GM12878 (cell line): ENCODE data around the gene ZFP91. TPM values are rescaled to one million over a fixed set of nuclear protein-coding genes. Genes with fewer than 3 reads are reported as not detected.

Experiments used
- BCL11A ChIP-seq: IDR thresholded peaks from 2 replicates; pipeline ENCODE4 v1.6.1; 2011; ENCODE audit warnings: low read depth, low read length
- CBFB ChIP-seq: IDR thresholded peaks from 2 replicates; pipeline ENCODE4 v1.6.1; 2016; ENCODE audit warnings: antibody characterized with exemption, low read depth
- CHD1 ChIP-seq: IDR thresholded peaks from 2 replicates; pipeline ENCODE4 v1.6.1; 2012; ENCODE audit warnings: low read depth, low read length, improper control_type of control experiment
- CHD4 ChIP-seq: fragments of 200-600 bp; sonication (generic); IDR thresholded peaks from 2 replicates; pipeline ENCODE4 v1.6.1; 2016; ENCODE audit warnings: mild to moderate bottlenecking
- CREB1 ChIP-seq: IDR thresholded peaks from 2 replicates; pipeline ENCODE4 v1.6.1; 2012; ENCODE audit warnings: low read depth, mild to moderate bottlenecking, inconsistent platforms
- CREM ChIP-seq: IDR thresholded peaks from 2 replicates; pipeline ENCODE4 v1.6.1; 2014; ENCODE audit warnings: antibody characterized with exemption, low read depth
- E2F8 ChIP-seq: fragments of 450-650 bp; IDR thresholded peaks from 2 replicates; pipeline ENCODE4 v1.6.1; 2018; ENCODE audit warnings: mild to moderate bottlenecking, low read depth, moderate library complexity; ENCODE audit not compliant: partially characterized antibody
- E4F1 ChIP-seq: fragments of 450-650 bp; IDR thresholded peaks from 2 replicates; pipeline ENCODE4 v1.6.1; 2018; ENCODE audit warnings: borderline replicate concordance, mild to moderate bottlenecking; ENCODE audit not compliant: partially characterized antibody
- ESRRA ChIP-seq: IDR thresholded peaks from 2 replicates; pipeline ENCODE4 v1.6.1; 2012; ENCODE audit warnings: mild to moderate bottlenecking, low read length, improper control_type of control experiment
- FOS ChIP-seq: IDR thresholded peaks from 3 replicates; pipeline ENCODE4 v1.6.1; 2011; ENCODE audit warnings: borderline replicate concordance; ENCODE audit not compliant: insufficient read length; ENCODE audit errors: extremely low read depth
- FOXK2 ChIP-seq: fragments of 450-650 bp; IDR thresholded peaks from 2 replicates; pipeline ENCODE4 v1.6.1; 2017; ENCODE audit warnings: mild to moderate bottlenecking, moderate library complexity
- HDGF ChIP-seq: fragments of 450-650 bp; IDR thresholded peaks from 2 replicates; pipeline ENCODE4 v1.6.1; 2016; ENCODE audit warnings: antibody characterized with exemption
- IKZF1 ChIP-seq: fragments of 450-650 bp; conservative IDR thresholded peaks from 2 replicates; pipeline ENCODE4 v1.6.1; 2017; ENCODE audit warnings: antibody characterized with exemption, mild to moderate bottlenecking
- IRF4 ChIP-seq: IDR thresholded peaks from 2 replicates; pipeline ENCODE4 v1.6.1; 2011; ENCODE audit warnings: low read depth, low read length
- JUND ChIP-seq: IDR thresholded peaks from 2 replicates; pipeline ENCODE4 v1.6.1; 2012; ENCODE audit warnings: low read depth, mild to moderate bottlenecking, low read length, improper control_type of control experiment, moderate library complexity
- KDM1A ChIP-seq: fragments of 200-600 bp; sonication (generic); IDR thresholded peaks from 2 replicates; pipeline ENCODE4 v1.6.1; 2016; ENCODE audit warnings: borderline replicate concordance
- NFIC ChIP-seq: IDR thresholded peaks from 2 replicates; pipeline ENCODE4 v1.6.1; 2012; ENCODE audit warnings: low read depth, mild to moderate bottlenecking, inconsistent platforms, low read length, moderate library complexity
- NFXL1 ChIP-seq: fragments of 450-650 bp; IDR thresholded peaks from 2 replicates; pipeline ENCODE4 v1.6.1; 2017; ENCODE audit warnings: antibody characterized with exemption, mild to moderate bottlenecking, borderline replicate concordance
- NRF1 ChIP-seq: conservative IDR thresholded peaks from 2 replicates; pipeline ENCODE4 v1.6.1; 2011; ENCODE audit warnings: mild to moderate bottlenecking, low read depth, low read length, improper control_type of control experiment
- POLR2AphosphoS2 ChIP-seq: IDR thresholded peaks from 2 replicates; pipeline ENCODE4 v1.6.1; 2011; ENCODE audit warnings: low read depth, mild to moderate bottlenecking, low read length, improper control_type of control experiment, moderate library complexity
- RB1 ChIP-seq: fragments of 450-650 bp; formaldehyde crosslinking; IDR thresholded peaks from 2 replicates; pipeline ENCODE4 v1.6.1; 2017; ENCODE audit warnings: mild to moderate bottlenecking, borderline replicate concordance
- RELA ChIP-seq: fragments of 450-650 bp; IDR thresholded peaks from 2 replicates; pipeline ENCODE4 v1.8.0; 2014; ENCODE audit warnings: borderline replicate concordance; ENCODE audit not compliant: partially characterized antibody
- SIN3A ChIP-seq: IDR thresholded peaks from 2 replicates; pipeline ENCODE4 v1.6.1; 2012; ENCODE audit warnings: low read depth, low read length, improper control_type of control experiment
- SIX5 ChIP-seq: IDR thresholded peaks from 2 replicates; pipeline ENCODE4 v1.6.1; 2011; ENCODE audit warnings: mild to moderate bottlenecking, low read depth, low read length, moderate library complexity; ENCODE audit not compliant: severe bottlenecking
- SPI1 ChIP-seq: IDR thresholded peaks from 2 replicates; pipeline ENCODE4 v1.6.1; 2011; ENCODE audit warnings: low read depth, mild to moderate bottlenecking, low read length, moderate library complexity, borderline replicate concordance; ENCODE audit not compliant: insufficient read depth
- SUZ12 ChIP-seq: fragments of 200-600 bp; sonication (generic); IDR thresholded peaks from one replicate; pipeline ENCODE4 v1.6.1; 2018; ENCODE audit warnings: antibody characterized with exemption, mild to moderate bottlenecking; ENCODE audit not compliant: unreplicated experiment
- USF1 ChIP-seq: IDR thresholded peaks from 2 replicates; pipeline ENCODE4 v1.6.1; 2011; ENCODE audit warnings: borderline replicate concordance, low read depth, mild to moderate bottlenecking, moderate library complexity, mixed read lengths, low read length; ENCODE audit not compliant: insufficient read depth; ENCODE audit errors: extremely low read length
- ZBED1 ChIP-seq: IDR thresholded peaks from 2 replicates; pipeline ENCODE4 v1.6.1; 2016; ENCODE audit warnings: borderline replicate concordance
- ZNF622 ChIP-seq: fragments of 450-650 bp; IDR thresholded peaks from 2 replicates; pipeline ENCODE4 v1.6.1; 2017; ENCODE audit warnings: mild to moderate bottlenecking, inconsistent platforms
- polyA plus RNA-seq, 11 experiments: library from polyadenylated mRNA; depleted of rRNA in 4 of 11; unstranded in 6 of 11; stranded (reverse) in 5 of 11; fragments of >200 nt; fragmentation: Nextera tagmentation in 4 of 11; fragmentation: Illumina TruSeq in 1 of 11; extraction: Ambion mirVana in 4 of 11; extraction: Trizol in 1 of 11; gene quantifications; 1 replicate in 1 of 11; 2 replicates in 10 of 11; pipeline versions ENCODE4 v1.2.1 to v1.2.3, GENCODE V29; 2011 to 2016; ENCODE audit warnings: inconsistent platforms in 2 of 11, missing spikeins in 2 of 11, low read depth in 1 of 11
- total RNA-seq, 4 experiments: library from RNA; depleted of rRNA in 3 of 4; stranded (reverse); fragments of >200 nt in 3 of 4; fragmentation: Illumina TruSeq in 1 of 4; extraction: Trizol in 1 of 4; gene quantifications; 2 replicates each; pipeline versions ENCODE4 v1.2.1 to v1.2.3, GENCODE V29; 2013 to 2021

The ZFP91 gene
- total and polyA plus RNA-seq, 10 of the 15 experiments (the other 5 are each of a cell fraction or from before 2014, with no cell fraction given): 12.9 to 54.1 (median 31.7) TPM

- no peak for TF ChIP-seq POLR2AphosphoS2
- no peak for TF ChIP-seq FOXK2
- no peak for TF ChIP-seq SIN3A
- TF ChIP-seq CBFB: no peak
- TF ChIP-seq JUND: no peak
- no peak for TF ChIP-seq KDM1A
- no peak for TF ChIP-seq CHD1
- no peak for TF ChIP-seq CHD4
- no peak for TF ChIP-seq NFXL1
- TF ChIP-seq NRF1: no peak
- TF ChIP-seq IRF4: no peak
- peak; percentile 83 for TF ChIP-seq CREB1
- TF ChIP-seq SIX5: no peak
- TF ChIP-seq USF1: no peak
- TF ChIP-seq FOS: no peak
- no peak for TF ChIP-seq IKZF1
- no peak for TF ChIP-seq ESRRA
- no peak for TF ChIP-seq E2F8
- TF ChIP-seq ZBED1: no peak
- peak; percentile 39; the same call in 1 of the 2 replicates for TF ChIP-seq NFIC
- TF ChIP-seq SUZ12: no peak
- no peak for TF ChIP-seq RELA
- no peak for TF ChIP-seq ZNF622
- TF ChIP-seq E4F1: no peak
- TF ChIP-seq RB1: no peak
- TF ChIP-seq CREM: peak; percentile 64
- no peak for TF ChIP-seq SPI1
- no peak for TF ChIP-seq HDGF
- TF ChIP-seq BCL11A: no peak
These were observed 16.5 kb upstream of the ZFP91 start (continued) for GRCh38 chr11:58562375-58562800.
